ENCODE results near the gene ACOT9.
"Not testable (repeated sequence)": the region's sequence is repeated elsewhere in the genome, so short reads cannot be mapped to it uniquely, and the experiment has no call there.

ACOT9 gene

DNA sequence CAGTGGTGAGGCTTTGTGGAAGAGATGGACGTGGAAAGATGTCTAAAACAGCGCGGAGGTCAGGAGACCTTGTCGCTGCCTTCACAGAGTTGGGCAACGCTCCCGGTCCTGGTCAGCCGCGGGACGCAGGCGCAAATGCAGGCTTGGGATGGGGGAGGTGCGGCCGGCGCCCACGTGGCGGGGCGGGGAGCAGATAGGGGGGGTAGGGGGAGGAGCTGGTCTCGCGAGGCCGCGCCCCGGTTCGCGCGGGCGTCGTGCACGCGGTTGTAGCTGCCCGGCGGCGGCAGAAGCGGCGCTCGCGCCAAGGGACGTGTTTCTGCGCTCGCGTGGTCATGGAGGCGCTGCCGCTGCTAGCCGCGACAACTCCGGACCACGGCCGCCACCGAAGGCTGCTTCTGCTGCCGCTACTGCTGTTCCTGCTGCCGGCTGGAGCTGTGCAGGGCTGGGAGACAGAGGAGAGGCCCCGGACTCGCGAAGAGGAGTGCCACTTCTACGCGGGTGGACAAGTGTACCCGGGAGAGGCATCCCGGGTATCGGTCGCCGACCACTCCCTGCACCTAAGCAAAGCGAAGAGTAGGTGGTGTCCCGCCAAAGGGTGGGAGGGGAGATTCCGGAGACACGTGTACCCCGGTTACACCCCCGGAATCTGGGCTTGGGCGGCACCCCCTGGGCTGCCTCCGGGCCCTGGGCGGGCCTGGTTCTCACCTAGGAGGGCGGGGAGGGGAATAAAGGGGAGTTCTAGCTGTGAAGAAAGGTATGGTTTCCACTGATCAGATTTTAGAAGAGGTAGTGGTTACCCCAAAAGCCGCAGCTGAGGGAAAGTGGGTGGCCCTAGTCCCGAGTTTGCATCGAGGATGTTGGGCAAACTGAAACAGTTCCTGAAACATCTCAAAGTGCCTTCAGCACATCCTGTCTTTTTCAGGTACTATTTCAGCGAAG is 75.6 kb downstream of the ACOT9 start, which contains the start of gene PRDX4:
Gene PRDX4 (plus strand): TSS at position 255 of the 939 bp plus-strand sequence. CDS start 78 bp downstream, at position 333.
- H3K27ac ChIP-seq (ENCODE audit: low read depth, low read length): peak within 1 kb of the TSS; percentile 3
- H3K9ac ChIP-seq (ENCODE audit: low read length): peak within 1 kb of the TSS; percentile 60

GRCh38 chrX:23666282-23666681 is 76.8 kb downstream of the ACOT9 start:
- Histone ChIP-seq H3K27me3 (ENCODE audit: control insufficient read depth, insufficient read depth, low read length) (no peaks in the 10 kb centered on the region), H3K36me3 (ENCODE audit: control insufficient read depth, insufficient read depth, low read length) (no peaks in the 10 kb centered on the region), H3K4me3 (ENCODE audit: low read length) (no peak overlapping the region), H3K9ac (ENCODE audit: low read length) (no peak overlapping the region), H3K4me1 (ENCODE audit: control insufficient read depth, insufficient read depth, low read length) (no peaks in the 10 kb centered on the region), H3K27ac (ENCODE audit: low read depth, low read length) (no peak overlapping the region)

More for the DNA sequence above, 75.6 kb downstream of the ACOT9 start, which contains the start of gene PRDX4:
- Histone ChIP-seq H3K36me3 (ENCODE audit: control insufficient read depth, insufficient read depth, low read length) (no peaks in the 10 kb centered on the region), H3K4me3 (ENCODE audit: low read length) (peak within 1 kb of the TSS; percentile 80), H3K4me1 (ENCODE audit: control insufficient read depth, insufficient read depth, low read length) (no peaks in the 10 kb centered on the region), H3K27me3 (ENCODE audit: control insufficient read depth, insufficient read depth, low read length) (no peaks in the 10 kb centered on the region)

DNA sequence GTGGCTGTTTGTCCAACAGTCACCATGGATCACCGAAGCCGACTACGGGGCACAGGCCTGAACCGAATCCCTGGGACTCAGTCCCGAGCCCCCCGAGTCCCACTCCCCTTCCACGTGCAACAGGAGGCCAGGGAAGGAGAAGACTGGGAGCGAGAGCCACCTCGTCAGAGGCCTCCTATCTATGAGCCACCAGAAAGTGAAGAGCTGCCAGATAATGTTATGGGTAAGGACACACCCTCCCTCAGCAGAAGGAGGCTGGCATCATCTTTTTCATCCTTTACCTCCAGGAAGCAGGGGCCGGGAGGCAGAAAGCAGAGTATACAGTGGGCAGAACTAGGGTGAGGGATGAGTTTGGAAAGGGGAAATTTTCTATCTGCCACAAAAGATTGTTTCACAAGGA is 78.6 kb downstream of the ACOT9 start:
- Histone ChIP-seq H3K27me3 (ENCODE audit: control insufficient read depth, insufficient read depth, low read length) (no peaks in the 10 kb centered on the region), H3K36me3 (ENCODE audit: control insufficient read depth, insufficient read depth, low read length) (no peaks in the 10 kb centered on the region), H3K9ac (ENCODE audit: low read length) (no peak overlapping the region), H3K4me3 (ENCODE audit: low read length) (no peak overlapping the region), H3K27ac (ENCODE audit: low read depth, low read length) (no peak overlapping the region), H3K4me1 (ENCODE audit: control insufficient read depth, insufficient read depth, low read length) (no peaks in the 10 kb centered on the region)

DNA sequence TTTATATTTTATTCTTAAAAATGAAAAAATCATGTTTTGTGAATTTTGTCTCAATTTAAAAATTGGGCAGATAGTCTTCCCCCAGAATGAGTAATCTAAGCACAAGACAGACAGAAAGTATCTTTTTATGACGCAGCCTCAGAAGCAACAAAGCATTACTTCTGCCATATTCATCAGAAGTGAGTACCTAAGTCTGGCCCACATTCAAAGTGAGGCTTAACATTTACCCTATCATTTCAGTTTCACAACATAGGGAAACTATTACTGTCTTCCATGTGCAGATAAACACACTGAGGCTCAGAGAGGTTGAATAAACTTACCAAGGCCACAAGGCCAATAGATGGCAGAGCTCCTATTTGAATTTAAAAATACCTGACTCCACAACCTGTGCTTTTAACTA is 80.2 kb downstream of the ACOT9 start:
- Histone ChIP-seq H3K36me3 (ENCODE audit: control insufficient read depth, insufficient read depth, low read length) (no peaks in the 10 kb centered on the region), H3K4me1 (ENCODE audit: control insufficient read depth, insufficient read depth, low read length) (no peaks in the 10 kb centered on the region), H3K27ac (ENCODE audit: low read depth, low read length) (no peak overlapping the region), H3K4me3 (ENCODE audit: low read length) (no peak overlapping the region), H3K27me3 (ENCODE audit: control insufficient read depth, insufficient read depth, low read length) (no peaks in the 10 kb centered on the region), H3K9ac (ENCODE audit: low read length) (no peak overlapping the region)

GRCh38 chrX:23662187-23662586 is 80.9 kb downstream of the ACOT9 start:
- no peak overlapping the region for H3K4me3 ChIP-seq (ENCODE audit: low read length)
- H3K27ac ChIP-seq (ENCODE audit: low read depth, low read length): no peak overlapping the region
- H3K4me1 ChIP-seq (ENCODE audit: control insufficient read depth, insufficient read depth, low read length): no peaks in the 10 kb centered on the region
- no peaks in the 10 kb centered on the region for H3K27me3 ChIP-seq (ENCODE audit: control insufficient read depth, insufficient read depth, low read length)
- no peaks in the 10 kb centered on the region for H3K36me3 ChIP-seq (ENCODE audit: control insufficient read depth, insufficient read depth, low read length)
- no peak overlapping the region for H3K9ac ChIP-seq (ENCODE audit: low read length)

- Histone ChIP-seq H3K36me3 (ENCODE audit: control insufficient read depth, insufficient read depth, low read length) (no peaks in the 10 kb centered on the region), H3K9ac (ENCODE audit: low read length) (no peak overlapping the region), H3K4me3 (ENCODE audit: low read length) (no peak overlapping the region), H3K27ac (ENCODE audit: low read depth, low read length) (no peak overlapping the region), H3K27me3 (ENCODE audit: control insufficient read depth, insufficient read depth, low read length) (no peaks in the 10 kb centered on the region), H3K4me1 (ENCODE audit: control insufficient read depth, insufficient read depth, low read length) (no peaks in the 10 kb centered on the region)
These were observed 81.4 kb downstream of the ACOT9 start for GRCh38 chrX:23661671-23662070.

DNA sequence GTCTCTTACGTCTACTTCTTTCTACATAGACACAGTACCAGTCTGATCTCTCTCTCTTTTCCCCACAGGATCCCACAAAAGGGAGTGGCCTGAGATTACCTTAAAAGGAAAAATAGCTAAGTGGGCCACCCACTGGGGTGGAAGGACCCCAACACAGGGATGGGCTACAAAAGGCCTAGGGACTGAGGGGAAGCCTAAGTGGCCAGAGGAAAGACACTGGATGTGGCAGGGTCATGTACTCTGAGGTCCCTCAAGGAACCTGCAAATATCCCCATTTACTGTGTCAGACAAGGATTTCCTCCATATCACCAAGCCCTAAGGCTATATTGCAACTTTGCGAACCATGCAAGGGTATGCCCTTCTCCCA is 82.3 kb downstream of the ACOT9 start:
- H3K4me1 ChIP-seq (ENCODE audit: control insufficient read depth, insufficient read depth, low read length): no peaks in the 10 kb centered on the region
- no peak overlapping the region for H3K27ac ChIP-seq (ENCODE audit: low read depth, low read length)
- H3K9ac ChIP-seq (ENCODE audit: low read length): no peak overlapping the region
- H3K4me3 ChIP-seq (ENCODE audit: low read length): no peak overlapping the region
- no peaks in the 10 kb centered on the region for H3K36me3 ChIP-seq (ENCODE audit: control insufficient read depth, insufficient read depth, low read length)
- no peaks in the 10 kb centered on the region for H3K27me3 ChIP-seq (ENCODE audit: control insufficient read depth, insufficient read depth, low read length)

GRCh38 chrX:23660083-23660765 is 82.9 kb downstream of the ACOT9 start:
- not testable (repeated sequence) for H3K36me3 ChIP-seq (ENCODE audit: control insufficient read depth, insufficient read depth, low read length); H3K4me1 ChIP-seq (ENCODE audit: control insufficient read depth, insufficient read depth, low read length); H3K4me3 ChIP-seq (ENCODE audit: low read length); H3K27ac ChIP-seq (ENCODE audit: low read depth, low read length); H3K27me3 ChIP-seq (ENCODE audit: control insufficient read depth, insufficient read depth, low read length); H3K9ac ChIP-seq (ENCODE audit: low read length)

GRCh38 chrX:23659339-23659738 is 83.7 kb downstream of the ACOT9 start:
- H3K4me1 ChIP-seq (ENCODE audit: control insufficient read depth, insufficient read depth, low read length): no peaks in the 10 kb centered on the region
- H3K9ac ChIP-seq (ENCODE audit: low read length): no peak overlapping the region
- H3K27ac ChIP-seq (ENCODE audit: low read depth, low read length): no peak overlapping the region
- no peaks in the 10 kb centered on the region for H3K27me3 ChIP-seq (ENCODE audit: control insufficient read depth, insufficient read depth, low read length)
- no peaks in the 10 kb centered on the region for H3K36me3 ChIP-seq (ENCODE audit: control insufficient read depth, insufficient read depth, low read length)
- H3K4me3 ChIP-seq (ENCODE audit: low read length): no peak overlapping the region

GRCh38 chrX:23656684-23657083 is 86.4 kb downstream of the ACOT9 start:
- Histone ChIP-seq H3K27me3 (ENCODE audit: control insufficient read depth, insufficient read depth, low read length) (no peaks in the 10 kb centered on the region), H3K4me3 (ENCODE audit: low read length) (no peak overlapping the region), H3K9ac (ENCODE audit: low read length) (no peak overlapping the region), H3K27ac (ENCODE audit: low read depth, low read length) (no peak overlapping the region), H3K4me1 (ENCODE audit: control insufficient read depth, insufficient read depth, low read length) (no peaks in the 10 kb centered on the region), H3K36me3 (ENCODE audit: control insufficient read depth, insufficient read depth, low read length) (no peaks in the 10 kb centered on the region)

GRCh38 chrX:23656091-23656490 is 87.0 kb downstream of the ACOT9 start:
- H3K4me1 ChIP-seq (ENCODE audit: control insufficient read depth, insufficient read depth, low read length): no peaks in the 10 kb centered on the region
- H3K27me3 ChIP-seq (ENCODE audit: control insufficient read depth, insufficient read depth, low read length): no peaks in the 10 kb centered on the region
- no peak overlapping the region for H3K4me3 ChIP-seq (ENCODE audit: low read length)
- no peak overlapping the region for H3K9ac ChIP-seq (ENCODE audit: low read length)
- H3K36me3 ChIP-seq (ENCODE audit: control insufficient read depth, insufficient read depth, low read length): no peaks in the 10 kb centered on the region
- no peak overlapping the region for H3K27ac ChIP-seq (ENCODE audit: low read depth, low read length)

All from rectal smooth muscle tissue (tissue), 1 donor.